Ishikawa (cell line): ENCODE measurements around the gene SMARCA4.

ENCODE experiments used
- CEBPB ChIP-seq: IDR thresholded peaks from 2 replicates; pipeline ENCODE4 v1.6.1; 2012
- CREB1 ChIP-seq: IDR thresholded peaks from 2 replicates; pipeline ENCODE4 v1.6.1; 2012; ENCODE audit warnings: low read depth
- EGR1 ChIP-seq: IDR thresholded peaks from 2 replicates; pipeline ENCODE4 v1.6.1; 2012
- EP300 ChIP-seq: IDR thresholded peaks from 2 replicates; pipeline ENCODE4 v1.6.1; 2012; ENCODE audit warnings: borderline replicate concordance
- FOXM1 ChIP-seq: IDR thresholded peaks from 2 replicates; pipeline ENCODE4 v1.6.1; 2012; ENCODE audit warnings: low read depth, borderline replicate concordance
- MAX ChIP-seq: IDR thresholded peaks from 2 replicates; pipeline ENCODE4 v1.6.1; 2012
- NFIC ChIP-seq: IDR thresholded peaks from 2 replicates; pipeline ENCODE4 v1.6.1; 2012
- RAD21 ChIP-seq: IDR thresholded peaks from 2 replicates; pipeline ENCODE4 v1.6.1; 2012; ENCODE audit warnings: low read depth
- TAF1 ChIP-seq: IDR thresholded peaks from 2 replicates; pipeline ENCODE4 v1.6.1; 2012; ENCODE audit warnings: low read depth, mild to moderate bottlenecking
- TCF12 ChIP-seq: IDR thresholded peaks from 2 replicates; pipeline ENCODE4 v1.6.1; 2012; ENCODE audit warnings: low read depth
- TEAD4 ChIP-seq: IDR thresholded peaks from 2 replicates; pipeline ENCODE4 v1.6.1; 2012
- YY1 ChIP-seq: IDR thresholded peaks from 2 replicates; pipeline ENCODE4 v1.6.1; 2012; ENCODE audit warnings: low read depth
- ZBTB7A ChIP-seq: IDR thresholded peaks from 2 replicates; pipeline ENCODE4 v1.6.1; 2012; ENCODE audit warnings: low read depth
- TF ChIP-seq, protein P1 (sequence below): IDR thresholded peaks from 2 replicates; pipeline ENCODE4 v1.6.1; 2012; ENCODE audit warnings: low read depth, mild to moderate bottlenecking
- TF ChIP-seq, protein P2 (sequence below): IDR thresholded peaks from 2 replicates; pipeline ENCODE4 v1.6.1; 2012

SMARCA4 gene

GRCh38 chr19:11096210-11096841, 135.5 kb downstream of the SMARCA4 start:
- TF ChIP-seq TAF1, result no peak
- TF ChIP-seq, protein P1, sequence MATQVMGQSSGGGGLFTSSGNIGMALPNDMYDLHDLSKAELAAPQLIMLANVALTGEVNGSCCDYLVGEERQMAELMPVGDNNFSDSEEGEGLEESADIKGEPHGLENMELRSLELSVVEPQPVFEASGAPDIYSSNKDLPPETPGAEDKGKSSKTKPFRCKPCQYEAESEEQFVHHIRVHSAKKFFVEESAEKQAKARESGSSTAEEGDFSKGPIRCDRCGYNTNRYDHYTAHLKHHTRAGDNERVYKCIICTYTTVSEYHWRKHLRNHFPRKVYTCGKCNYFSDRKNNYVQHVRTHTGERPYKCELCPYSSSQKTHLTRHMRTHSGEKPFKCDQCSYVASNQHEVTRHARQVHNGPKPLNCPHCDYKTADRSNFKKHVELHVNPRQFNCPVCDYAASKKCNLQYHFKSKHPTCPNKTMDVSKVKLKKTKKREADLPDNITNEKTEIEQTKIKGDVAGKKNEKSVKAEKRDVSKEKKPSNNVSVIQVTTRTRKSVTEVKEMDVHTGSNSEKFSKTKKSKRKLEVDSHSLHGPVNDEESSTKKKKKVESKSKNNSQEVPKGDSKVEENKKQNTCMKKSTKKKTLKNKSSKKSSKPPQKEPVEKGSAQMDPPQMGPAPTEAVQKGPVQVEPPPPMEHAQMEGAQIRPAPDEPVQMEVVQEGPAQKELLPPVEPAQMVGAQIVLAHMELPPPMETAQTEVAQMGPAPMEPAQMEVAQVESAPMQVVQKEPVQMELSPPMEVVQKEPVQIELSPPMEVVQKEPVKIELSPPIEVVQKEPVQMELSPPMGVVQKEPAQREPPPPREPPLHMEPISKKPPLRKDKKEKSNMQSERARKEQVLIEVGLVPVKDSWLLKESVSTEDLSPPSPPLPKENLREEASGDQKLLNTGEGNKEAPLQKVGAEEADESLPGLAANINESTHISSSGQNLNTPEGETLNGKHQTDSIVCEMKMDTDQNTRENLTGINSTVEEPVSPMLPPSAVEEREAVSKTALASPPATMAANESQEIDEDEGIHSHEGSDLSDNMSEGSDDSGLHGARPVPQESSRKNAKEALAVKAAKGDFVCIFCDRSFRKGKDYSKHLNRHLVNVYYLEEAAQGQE, result peak; percentile 12; the same call in 1 of the 2 replicates
- peak; percentile 88 for TF ChIP-seq TEAD4
- TF ChIP-seq ZBTB7A, result no peak
- TF ChIP-seq EGR1, result no peak
- TF ChIP-seq, protein P2, sequence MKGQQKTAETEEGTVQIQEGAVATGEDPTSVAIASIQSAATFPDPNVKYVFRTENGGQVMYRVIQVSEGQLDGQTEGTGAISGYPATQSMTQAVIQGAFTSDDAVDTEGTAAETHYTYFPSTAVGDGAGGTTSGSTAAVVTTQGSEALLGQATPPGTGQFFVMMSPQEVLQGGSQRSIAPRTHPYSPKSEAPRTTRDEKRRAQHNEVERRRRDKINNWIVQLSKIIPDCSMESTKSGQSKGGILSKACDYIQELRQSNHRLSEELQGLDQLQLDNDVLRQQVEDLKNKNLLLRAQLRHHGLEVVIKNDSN, result no peak
- TF ChIP-seq FOXM1, result peak; percentile 81
- peak; percentile 91 for TF ChIP-seq EP300
- TF ChIP-seq YY1, result peak; percentile 92
- TF ChIP-seq RAD21, result 0 out of 2 replicates have a peak, but pooled peaks have one; percentile 10
- peak; percentile 96 for TF ChIP-seq TCF12
- TF ChIP-seq MAX, result peak; percentile 75; the same call in 1 of the 2 replicates
- TF ChIP-seq CEBPB, result peak; percentile 81
- peak; percentile 99 for TF ChIP-seq NFIC

DNA sequence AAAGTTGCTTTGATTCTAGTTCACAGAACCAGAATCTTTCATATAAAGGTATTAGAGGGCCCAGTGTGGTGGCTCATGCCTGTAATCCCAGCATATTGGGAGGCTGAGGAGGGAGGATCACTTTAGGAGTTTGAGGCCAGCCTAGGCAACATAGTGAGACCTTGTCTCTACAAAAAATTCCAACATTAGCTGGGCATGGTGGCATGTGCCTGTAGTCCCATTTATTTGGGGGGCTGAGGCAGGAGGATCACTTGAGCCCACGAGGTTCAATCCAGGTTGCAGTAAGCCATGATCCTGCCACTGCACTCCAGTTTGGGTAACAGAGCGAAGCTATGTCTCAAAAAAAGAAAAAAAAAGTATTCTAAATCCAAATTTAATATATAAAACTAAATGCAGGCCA, 137.5 kb downstream of the SMARCA4 start:
- no peak for TF ChIP-seq EP300
- TF ChIP-seq MAX, result no peak
- TF ChIP-seq, protein P2, result no peak
- TF ChIP-seq TEAD4, result no peak
- TF ChIP-seq CREB1, result no peak
- TF ChIP-seq FOXM1, result no peak
- TF ChIP-seq TAF1, result no peak
- no peak for TF ChIP-seq ZBTB7A
- no peak for TF ChIP-seq YY1
- TF ChIP-seq EGR1, result no peak
- TF ChIP-seq NFIC, result no peak
- no peak for TF ChIP-seq CEBPB
- TF ChIP-seq TCF12, result no peak
- TF ChIP-seq, protein P1, result no peak
- TF ChIP-seq RAD21, result no peak

GRCh38 chr19:11098861-11099260, 138.0 kb downstream of the SMARCA4 start:
- TF ChIP-seq YY1 (no peak), CEBPB (no peak), FOXM1 (no peak), EGR1 (no peak), MAX (no peak), CREB1 (no peak), TAF1 (no peak), NFIC (no peak), ZBTB7A (no peak), RAD21 (no peak), TEAD4 (no peak), TCF12 (no peak), EP300 (no peak)
- TF ChIP-seq, protein P1, result no peak
- TF ChIP-seq, protein P2, result no peak
